Neural progenitor cell (in vitro differentiated cells): ENCODE results near the gene RHOV. TPM values are rescaled to one million over a fixed set of nuclear protein-coding genes. Genes with fewer than 3 reads are reported as not detected.
"Not testable (repeated sequence)": the region's sequence is repeated elsewhere in the genome, so short reads cannot be mapped to it uniquely, and the experiment has no call there.

Experiments
- DNase-seq: peaks from one replicate; pipeline ENCODE4 v3.0.0-alpha.2; 2016; ENCODE audit warnings: low spot score
- H2AFZ ChIP-seq: fragments of 200-600 bp; sonication (generic); replicated peaks from 2 replicates; pipeline ENCODE4 v1.6.1; 2016; ENCODE audit warnings: antibody characterized with exemption
- H3F3A ChIP-seq: fragments of 200-600 bp; sonication (generic); 2 replicates; pipeline ENCODE4 v1.6.1; 2016; ENCODE audit warnings: antibody characterized with exemption, low read depth
- H3K27ac ChIP-seq: fragments of 200-600 bp; sonication (generic); 2 replicates; pipeline ENCODE4 v1.5.1; 2016; ENCODE audit warnings: mild to moderate bottlenecking
- H3K27me3 ChIP-seq: fragments of 200-600 bp; sonication (generic); 2 replicates; pipeline ENCODE4 v1.6.1; 2016; ENCODE audit warnings: mild to moderate bottlenecking, moderate library complexity
- H3K36me3 ChIP-seq: fragments of 200-600 bp; sonication (generic); 2 replicates; pipeline ENCODE4 v1.5.1; 2016
- H3K4me1 ChIP-seq: fragments of 200-600 bp; sonication (generic); 2 replicates; pipeline ENCODE4 v1.6.1; 2016; ENCODE audit warnings: mixed run types
- H3K4me2 ChIP-seq: fragments of 200-600 bp; sonication (generic); 2 replicates; pipeline ENCODE4 v1.6.1; 2016
- H3K4me3 ChIP-seq: fragments of 200-600 bp; sonication (generic); 2 replicates; pipeline ENCODE4 v1.5.1; 2016
- H3K79me2 ChIP-seq: fragments of 200-600 bp; sonication (generic); 2 replicates; pipeline ENCODE4 v1.6.1; 2016; ENCODE audit warnings: low read depth
- H3K9ac ChIP-seq: fragments of 200-600 bp; sonication (generic); 2 replicates; pipeline ENCODE4 v1.6.1; 2016
- H3K9me3 ChIP-seq: fragments of 200-600 bp; sonication (generic); 2 replicates; pipeline ENCODE4 v1.5.1; 2016; ENCODE audit warnings: low read depth
- H4K20me1 ChIP-seq: fragments of 200-600 bp; sonication (generic); 2 replicates; pipeline ENCODE4 v1.6.1; 2016; ENCODE audit warnings: low read depth
- H3K27ac Mint-ChIP-seq: 3 replicates; pipeline ENCODE4 v1.8.0; 2021; ENCODE audit warnings: mixed read lengths
- H3K27me3 Mint-ChIP-seq: 2 replicates; pipeline ENCODE4 v1.8.0; 2022; ENCODE audit warnings: low read depth, mild to moderate bottlenecking, inconsistent platforms, moderate library complexity, mixed read lengths; ENCODE audit not compliant: insufficient read depth
- H3K36me3 Mint-ChIP-seq: 3 replicates; pipeline ENCODE4 v1.8.0; 2021; ENCODE audit warnings: mixed read lengths
- H3K4me1 Mint-ChIP-seq: 3 replicates; pipeline ENCODE4 v1.8.0; 2021; ENCODE audit warnings: mixed read lengths
- H3K4me3 Mint-ChIP-seq: 3 replicates; pipeline ENCODE4 v1.8.0; 2021; ENCODE audit warnings: mild to moderate bottlenecking, moderate library complexity, mixed read lengths
- H3K9me3 Mint-ChIP-seq: 3 replicates; pipeline ENCODE4 v1.8.0; 2020; ENCODE audit warnings: mixed read lengths
- EZH2 ChIP-seq: fragments of 200-600 bp; sonication (generic); IDR thresholded peaks from 2 replicates; pipeline ENCODE4 v1.6.1; 2017; ENCODE audit warnings: antibody characterized with exemption, mild to moderate bottlenecking, moderate library complexity
- EZH2phosphoT487 ChIP-seq: fragments of 200-600 bp; sonication (generic); IDR thresholded peaks from 2 replicates; pipeline ENCODE4 v1.6.1; 2017; ENCODE audit warnings: antibody characterized with exemption
- total RNA-seq: library from RNA; depleted of rRNA; stranded (reverse); fragments of >200 nt; gene quantifications from 2 replicates; pipeline ENCODE4 v1.2.3, GENCODE V29; 2015; ENCODE audit warnings: low replicate concordance
- TF ChIP-seq, protein P1 (sequence below): fragments of 200-600 bp; sonication (generic); IDR thresholded peaks from 2 replicates; pipeline ENCODE4 v1.5.1; 2017; ENCODE audit warnings: antibody characterized with exemption, mild to moderate bottlenecking

The RHOV gene
- total RNA-seq, 1 donor from 2014 or later = not detected

DNA sequence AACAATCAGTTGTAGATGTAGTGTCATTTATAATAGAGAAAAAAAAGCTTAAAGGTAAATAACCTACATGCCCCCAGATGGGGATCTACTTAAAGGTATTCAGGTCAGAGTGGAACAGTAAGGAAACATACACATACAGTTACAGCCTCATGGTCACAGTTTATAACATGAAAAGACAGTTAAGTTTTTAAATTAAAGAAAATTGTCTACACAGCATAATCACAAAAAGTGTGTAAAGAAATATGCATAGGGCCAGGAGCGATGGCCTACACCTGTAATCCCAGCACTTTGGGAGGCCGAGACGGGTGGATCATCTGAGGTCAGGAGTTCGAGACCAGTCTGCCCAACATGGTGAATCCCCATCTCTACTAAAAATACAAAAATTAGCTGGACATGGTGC is 6.8 kb downstream of the RHOV start:
- H3K79me2 ChIP-seq = no peaks in the 10 kb centered on the region
- H3K36me3 ChIP-seq = no peaks in the 10 kb centered on the region
- H3K4me3 Mint-ChIP-seq = no peak overlapping the region
- no peaks in the 10 kb centered on the region for H3K4me1 ChIP-seq
- no peaks in the 10 kb centered on the region for H3K9me3 ChIP-seq
- H3K27me3 Mint-ChIP-seq = peaks cover 12% of the 10 kb centered on the region
- H3K27me3 ChIP-seq = peaks cover 2% of the 10 kb centered on the region
- TF ChIP-seq, protein P1, sequence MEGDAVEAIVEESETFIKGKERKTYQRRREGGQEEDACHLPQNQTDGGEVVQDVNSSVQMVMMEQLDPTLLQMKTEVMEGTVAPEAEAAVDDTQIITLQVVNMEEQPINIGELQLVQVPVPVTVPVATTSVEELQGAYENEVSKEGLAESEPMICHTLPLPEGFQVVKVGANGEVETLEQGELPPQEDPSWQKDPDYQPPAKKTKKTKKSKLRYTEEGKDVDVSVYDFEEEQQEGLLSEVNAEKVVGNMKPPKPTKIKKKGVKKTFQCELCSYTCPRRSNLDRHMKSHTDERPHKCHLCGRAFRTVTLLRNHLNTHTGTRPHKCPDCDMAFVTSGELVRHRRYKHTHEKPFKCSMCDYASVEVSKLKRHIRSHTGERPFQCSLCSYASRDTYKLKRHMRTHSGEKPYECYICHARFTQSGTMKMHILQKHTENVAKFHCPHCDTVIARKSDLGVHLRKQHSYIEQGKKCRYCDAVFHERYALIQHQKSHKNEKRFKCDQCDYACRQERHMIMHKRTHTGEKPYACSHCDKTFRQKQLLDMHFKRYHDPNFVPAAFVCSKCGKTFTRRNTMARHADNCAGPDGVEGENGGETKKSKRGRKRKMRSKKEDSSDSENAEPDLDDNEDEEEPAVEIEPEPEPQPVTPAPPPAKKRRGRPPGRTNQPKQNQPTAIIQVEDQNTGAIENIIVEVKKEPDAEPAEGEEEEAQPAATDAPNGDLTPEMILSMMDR = no peak
- TF ChIP-seq EZH2phosphoT487 (no peak), EZH2 (no peak)
- no peak overlapping the region for H3K4me2 ChIP-seq
- H3K9ac ChIP-seq = no peak overlapping the region
- H3K27ac Mint-ChIP-seq = no peak overlapping the region
- no peaks in the 10 kb centered on the region for H4K20me1 ChIP-seq
- no peaks in the 10 kb centered on the region for H3K36me3 Mint-ChIP-seq
- no peak overlapping the region for H3K27ac ChIP-seq
- no peak overlapping the region for H3K4me3 ChIP-seq
- H3F3A ChIP-seq = no peaks in the 10 kb centered on the region
- H3K4me1 Mint-ChIP-seq = no peaks in the 10 kb centered on the region
- DNase-seq = no peak
- no peaks in the 10 kb centered on the region for H3K9me3 Mint-ChIP-seq
- no peak overlapping the region for H2AFZ ChIP-seq

DNA sequence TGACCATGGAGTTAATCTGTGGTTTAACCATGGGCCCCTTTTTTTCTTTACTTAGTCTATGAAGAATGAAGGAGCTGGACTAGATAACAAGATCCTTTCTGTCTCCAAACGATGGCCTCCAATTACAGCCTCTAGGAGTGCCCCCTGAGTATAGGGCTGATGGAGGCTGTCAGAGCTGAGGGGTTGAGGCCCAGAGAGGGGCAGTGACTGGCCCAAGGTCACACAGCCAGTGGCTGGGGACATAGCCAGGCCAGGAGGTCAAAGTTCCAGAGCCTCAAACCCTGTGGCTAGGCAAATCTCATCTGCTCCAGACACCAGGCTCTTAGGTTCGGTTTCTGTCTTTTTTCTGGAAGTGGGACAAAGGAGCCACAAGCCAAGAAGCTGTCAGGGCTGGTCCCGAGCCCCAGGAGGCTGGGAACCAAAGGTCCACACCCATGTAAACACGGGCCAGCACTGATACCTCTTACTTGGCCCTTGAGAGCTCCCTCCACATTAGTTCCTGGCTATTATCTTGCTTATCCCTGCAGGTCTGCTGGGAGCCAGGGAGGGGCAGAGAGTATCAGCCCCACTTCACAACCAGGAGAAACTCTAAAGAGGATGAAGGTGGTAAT is 10.3 kb downstream of the RHOV start:
- TF ChIP-seq, protein P1 = no peak
- TF ChIP-seq EZH2phosphoT487 (no peak), EZH2 (no peak)

DNA sequence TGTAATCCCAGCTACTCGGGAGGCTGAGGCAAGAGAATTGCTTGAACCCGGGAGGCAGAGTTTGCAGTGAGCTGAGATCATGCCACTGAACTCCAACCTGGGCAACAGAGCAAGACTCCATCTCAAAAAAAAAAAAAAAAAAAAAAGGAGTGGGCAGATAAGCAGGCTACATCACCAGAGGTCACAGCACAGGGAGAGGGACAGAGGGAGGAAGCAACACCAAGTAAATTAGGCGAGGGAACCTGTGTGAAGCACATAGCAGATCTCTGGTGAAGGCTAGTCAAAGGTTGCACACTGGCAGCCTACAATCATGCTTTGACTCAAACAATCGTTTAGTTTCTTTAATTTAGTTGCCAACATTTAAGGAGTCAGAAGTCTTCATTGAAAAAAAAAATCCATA is 12.9 kb downstream of the RHOV start:
- DNase-seq, H3K9me3 Mint-ChIP-seq, H3K27ac ChIP-seq, H3K27ac Mint-ChIP-seq, H3K27me3 ChIP-seq, H3K27me3 Mint-ChIP-seq, H3K79me2 ChIP-seq, H3K4me2 ChIP-seq, H3K36me3 Mint-ChIP-seq, H3F3A ChIP-seq, H3K4me3 Mint-ChIP-seq, H3K9me3 ChIP-seq, H3K4me3 ChIP-seq, H3K36me3 ChIP-seq, H3K9ac ChIP-seq, H3K4me1 ChIP-seq, H4K20me1 ChIP-seq, H2AFZ ChIP-seq: not testable (repeated sequence)
- peaks cover 23% of the 10 kb centered on the region for H3K4me1 Mint-ChIP-seq

More for the DNA sequence above, 10.3 kb downstream of the RHOV start:
- no peaks in the 10 kb centered on the region for H3K9me3 ChIP-seq
- H3K4me3 Mint-ChIP-seq = no peak overlapping the region
- peaks cover 7% of the 10 kb centered on the region for H3K4me1 Mint-ChIP-seq
- no peak overlapping the region for H3K4me2 ChIP-seq
- no peak overlapping the region for H3K27ac Mint-ChIP-seq
- H3K27me3 Mint-ChIP-seq = peaks cover 8% of the 10 kb centered on the region
- no peaks in the 10 kb centered on the region for H4K20me1 ChIP-seq
- H3K79me2 ChIP-seq = no peaks in the 10 kb centered on the region
- H3K27ac ChIP-seq = no peak overlapping the region
- H3K36me3 Mint-ChIP-seq = no peaks in the 10 kb centered on the region
- no peak overlapping the region for H3K9ac ChIP-seq
- no peak overlapping the region for H3K4me3 ChIP-seq
- no peaks in the 10 kb centered on the region for H3K27me3 ChIP-seq
- no peaks in the 10 kb centered on the region for H3K4me1 ChIP-seq
- H3K36me3 ChIP-seq = no peaks in the 10 kb centered on the region
- H3K9me3 Mint-ChIP-seq = no peaks in the 10 kb centered on the region
- H2AFZ ChIP-seq = no peak overlapping the region
- H3F3A ChIP-seq = peaks cover 3% of the 10 kb centered on the region
- DNase-seq = no peak

DNA sequence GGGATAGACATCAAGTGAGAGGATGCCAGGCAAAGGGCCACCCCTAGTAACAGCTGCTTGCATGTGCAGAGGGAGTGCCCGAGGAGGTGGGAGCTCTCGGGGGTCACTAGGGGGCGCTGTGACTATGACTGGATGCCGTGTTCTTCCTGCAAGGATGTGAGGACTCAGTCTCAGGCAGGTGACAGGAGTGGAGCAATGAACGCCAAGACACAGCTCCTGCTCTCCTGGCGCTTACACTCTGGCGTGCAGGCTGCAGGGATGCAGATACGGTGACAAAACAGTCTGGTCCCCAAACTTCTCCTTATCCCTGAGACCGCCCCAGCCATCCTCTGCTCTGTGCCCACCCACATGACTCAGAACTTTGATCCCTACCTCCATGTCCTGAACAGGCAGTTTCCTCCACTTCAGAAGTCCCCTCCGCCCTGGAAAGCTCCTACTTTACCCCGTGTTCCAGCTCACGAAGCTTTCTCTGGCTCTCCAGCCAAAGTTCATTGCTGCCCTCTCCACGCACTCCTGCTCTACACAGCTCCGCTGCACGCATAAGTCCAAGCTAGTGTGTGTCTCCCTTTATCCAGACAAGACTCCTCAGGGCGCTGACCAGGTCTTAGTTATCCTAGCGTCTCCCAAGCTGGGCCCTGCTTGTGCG is 14.7 kb downstream of the RHOV start:
- Mint-ChIP-seq H3K36me3 (no peaks in the 10 kb centered on the region), H3K27ac (no peak overlapping the region), H3K4me1 (peaks cover 23% of the 10 kb centered on the region), H3K27me3 (peaks cover 10% of the 10 kb centered on the region), H3K4me3 (no peak overlapping the region), H3K9me3 (no peaks in the 10 kb centered on the region)
- Histone ChIP-seq H4K20me1 (no peaks in the 10 kb centered on the region), H3K27ac (no peak overlapping the region), H3K4me2 (no peak overlapping the region), H3F3A (peaks cover 9% of the 10 kb centered on the region), H3K9me3 (no peaks in the 10 kb centered on the region), H3K4me3 (no peak overlapping the region), H3K9ac (no peak overlapping the region), H2AFZ (peak overlapping the region; percentile 70), H3K36me3 (no peaks in the 10 kb centered on the region), H3K79me2 (no peaks in the 10 kb centered on the region), H3K4me1 (no peaks in the 10 kb centered on the region), H3K27me3 (no peaks in the 10 kb centered on the region)
- TF ChIP-seq, protein P1 = peak; percentile 90
- no peak for TF ChIP-seq EZH2
- peak; percentile 86 for DNase-seq
